Heart left ventricle (tissue), 16 donors: ENCODE data around the gene RAB22A. TPM values are rescaled to one million over a fixed set of nuclear protein-coding genes. Genes with fewer than 3 reads are reported as not detected.

Experiments used
- ATAC-seq, 4 donors: fragments of 200-7000 bp; cut with Tn5 transposase; one replicate each; pipeline ENCODE4 v1.9.1; 2020 to 2022; ENCODE audit warnings: moderate library complexity in 4 of 4, mild to moderate bottlenecking in 3 of 4, moderate number of reproducible peaks in 1 of 4
- DNase-seq, 5 donors: peaks; one replicate each; pipeline ENCODE4 v3.0.0-alpha.2; 2020
- H3K27ac ChIP-seq, 12 donors: fragments of 200-600 bp; sonication (generic) in 4 of 12; one replicate each; pipeline versions ENCODE4 v1.5.0 to v1.8.0; 2016 to 2022; ENCODE audit warnings: mild to moderate bottlenecking in 2 of 12
- H3K27me3 ChIP-seq, 9 donors: fragments of 200-600 bp; sonication (generic) in 2 of 9; one replicate each; pipeline versions ENCODE4 v1.5.1 to v1.8.0; 2016 to 2022; ENCODE audit warnings: mild to moderate bottlenecking in 3 of 9
- H3K36me3 ChIP-seq, 9 donors: fragments of 200-600 bp; sonication (generic) in 2 of 9; one replicate each; pipeline versions ENCODE4 v1.5.0 to v1.8.0; 2018 to 2022; ENCODE audit warnings: mild to moderate bottlenecking in 2 of 9
- H3K4me1 ChIP-seq, 12 donors: fragments of 200-600 bp; sonication (generic) in 4 of 12; one replicate each; pipeline versions ENCODE4 v1.5.0 to v1.8.0; 2016 to 2022; ENCODE audit warnings: mild to moderate bottlenecking in 3 of 12
- H3K4me3 ChIP-seq, 12 donors: fragments of 200-600 bp; sonication (generic) in 4 of 12; one replicate each; pipeline versions ENCODE4 v1.5.0 to v1.8.0; 2017 to 2022; ENCODE audit warnings: mild to moderate bottlenecking in 9 of 12, moderate library complexity in 4 of 12
- H3K9me3 ChIP-seq, 12 donors: fragments of 200-600 bp; sonication (generic) in 4 of 12; one replicate each; pipeline versions ENCODE4 v1.5.0 to v1.8.0; 2016 to 2022; ENCODE audit warnings: mild to moderate bottlenecking in 1 of 12
- POLR2A ChIP-seq, 2 donors: fragments of 450-650 bp; IDR thresholded peaks; one replicate each; pipeline ENCODE4 v1.6.1; 2017; ENCODE audit warnings: antibody characterized with exemption in 2 of 2, mild to moderate bottlenecking in 2 of 2, moderate library complexity in 2 of 2
- WGBS, 4 donors: extraction: QIAGEN DNeasy Blood & Tissue Kit in 2 of 4; methylation state at CpG; one replicate each; pipeline versions ENCODE4 v1.1.5 to v1.1.7; 2013 to 2018; 5-methylcytosine and 5-hydroxymethylcytosine counted together
- intact Hi-C, 10 donors: fragments of 100-400 bp; cut with DNase I; formaldehyde crosslinking; loops; one replicate each; pipeline versions ENCODE4 v1.11.1 to v1.14.2; 2022
- polyA plus RNA-seq, 2 donors: library from polyadenylated mRNA; stranded (reverse); fragments of 200-250 nt; gene quantifications; one replicate each; pipeline ENCODE4 v1.2.3, GENCODE V29; 2013
- total RNA-seq, 9 donors: library from RNA; depleted of rRNA in 2 of 9; stranded (reverse); fragments of >200 nt in 2 of 9; fragmentation: NEBNext Ultra II Directional in 3 of 9; extraction: Animal tissue kit (Norgen Biotek cat#: 25700) in 3 of 9; gene quantifications; one replicate each; pipeline versions ENCODE4 v1.1.0 to v1.2.4, GENCODE V29; 2016 to 2023
- TF ChIP-seq, protein P1 (sequence below), 12 donors: fragments of 200-600 bp; sonication (generic) in 4 of 12; IDR thresholded peaks; one replicate each; pipeline versions ENCODE4 v1.5.0 to v1.8.0; 2018 to 2022; ENCODE audit warnings: antibody characterized with exemption in 12 of 12, mild to moderate bottlenecking in 5 of 12
- donor health status: ischemic (EF 13 %, LVEDD 7.1; RV severe dilation, severe dysfunction).
- donor health status: healthy with polysubstance abuse.
- donor health status: DM: no; HTN: yes; CAD: no.
- donor health status: DM: no; HTN: no; CAD: no.
- donor health status: ischemic (EF 25% LVEDD 6.9; RV normal size, moderate dysfunction).
- donor health status: ischemic (EF 25% LVEDD 5.7; RV mildly dilated, moderate dysfunction).
- donor health status: healthy.
- donor health status: DM: yes; HTN: yes; CAD: no.
- donor health status: ischemic (EF 35%, LVEDD 5.7; RV mildly dilated, moderate dysfunction).
- donor health status: nonischemic (EF 11% LVEDD 7.7; RV severe dilation, severe dysfunction).
- donor health status: DM: yes; HTN: yes; CAD: no.
- donor health status: PGD.
- donor health status: ischemic (EF 29% LVEDD 5.4; RV normal size, mild dysfunction).
- donor health status: nonischemic (EF 23%, LVEDD 6.1; RV moderate dilation, normal function).

The RAB22A gene
- total and polyA plus RNA-seq, 11 donors = 3.0 to 9.7 (median 6.4) TPM

DNA sequence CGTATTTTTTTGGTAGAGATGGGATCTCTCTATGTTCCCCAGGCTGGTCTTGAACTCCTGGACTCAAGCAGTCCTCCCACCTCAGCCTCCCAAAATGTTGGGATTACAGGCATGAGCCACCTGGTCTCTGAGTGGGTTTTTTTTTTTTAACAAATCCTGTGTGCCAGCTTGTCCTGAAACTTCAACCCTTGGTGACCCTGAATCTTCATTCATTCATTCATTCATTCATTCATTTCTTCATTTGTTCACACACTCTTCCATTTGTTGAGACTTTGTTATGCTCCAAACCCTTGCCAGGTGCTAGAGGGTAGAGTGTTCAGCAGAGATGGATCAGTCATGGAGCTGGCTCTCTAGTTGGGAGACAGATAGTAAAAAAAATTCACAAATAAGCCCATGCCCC lies 67.5 kb downstream of the RAB22A start:
- ATAC-seq (no peak), DNase-seq (no peak)
- WGBS, 4 donors = 85 to 91% (median 89%) methylated on average over 1 of the region's 1 CpG
- peaks cover 0 to 3% (median 0%) of the 10 kb centered on the region in 12 donors for H3K4me1 ChIP-seq
- no peaks in the 10 kb centered on the region for H3K36me3 ChIP-seq
- H3K4me3 ChIP-seq = no peak overlapping the region
- no peak for TF ChIP-seq POLR2A (IDR thresholded peaks at IDR 0.05)
- TF ChIP-seq, protein P1, sequence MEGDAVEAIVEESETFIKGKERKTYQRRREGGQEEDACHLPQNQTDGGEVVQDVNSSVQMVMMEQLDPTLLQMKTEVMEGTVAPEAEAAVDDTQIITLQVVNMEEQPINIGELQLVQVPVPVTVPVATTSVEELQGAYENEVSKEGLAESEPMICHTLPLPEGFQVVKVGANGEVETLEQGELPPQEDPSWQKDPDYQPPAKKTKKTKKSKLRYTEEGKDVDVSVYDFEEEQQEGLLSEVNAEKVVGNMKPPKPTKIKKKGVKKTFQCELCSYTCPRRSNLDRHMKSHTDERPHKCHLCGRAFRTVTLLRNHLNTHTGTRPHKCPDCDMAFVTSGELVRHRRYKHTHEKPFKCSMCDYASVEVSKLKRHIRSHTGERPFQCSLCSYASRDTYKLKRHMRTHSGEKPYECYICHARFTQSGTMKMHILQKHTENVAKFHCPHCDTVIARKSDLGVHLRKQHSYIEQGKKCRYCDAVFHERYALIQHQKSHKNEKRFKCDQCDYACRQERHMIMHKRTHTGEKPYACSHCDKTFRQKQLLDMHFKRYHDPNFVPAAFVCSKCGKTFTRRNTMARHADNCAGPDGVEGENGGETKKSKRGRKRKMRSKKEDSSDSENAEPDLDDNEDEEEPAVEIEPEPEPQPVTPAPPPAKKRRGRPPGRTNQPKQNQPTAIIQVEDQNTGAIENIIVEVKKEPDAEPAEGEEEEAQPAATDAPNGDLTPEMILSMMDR (IDR thresholded peaks at IDR 0.05) = no peak
- H3K27me3 ChIP-seq = peaks cover 0 to 6% (median 0%) of the 10 kb centered on the region in 9 donors
- peaks cover 0 to 2% (median 0%) of the 10 kb centered on the region in 12 donors for H3K9me3 ChIP-seq
- intact Hi-C loops = loop anchor here in 1 of 10 donors (10.0 kb wide), 1 partner anchor 62 kb away; no protein-coding TSS in a partner anchor
- H3K27ac ChIP-seq = no peak overlapping the region

DNA sequence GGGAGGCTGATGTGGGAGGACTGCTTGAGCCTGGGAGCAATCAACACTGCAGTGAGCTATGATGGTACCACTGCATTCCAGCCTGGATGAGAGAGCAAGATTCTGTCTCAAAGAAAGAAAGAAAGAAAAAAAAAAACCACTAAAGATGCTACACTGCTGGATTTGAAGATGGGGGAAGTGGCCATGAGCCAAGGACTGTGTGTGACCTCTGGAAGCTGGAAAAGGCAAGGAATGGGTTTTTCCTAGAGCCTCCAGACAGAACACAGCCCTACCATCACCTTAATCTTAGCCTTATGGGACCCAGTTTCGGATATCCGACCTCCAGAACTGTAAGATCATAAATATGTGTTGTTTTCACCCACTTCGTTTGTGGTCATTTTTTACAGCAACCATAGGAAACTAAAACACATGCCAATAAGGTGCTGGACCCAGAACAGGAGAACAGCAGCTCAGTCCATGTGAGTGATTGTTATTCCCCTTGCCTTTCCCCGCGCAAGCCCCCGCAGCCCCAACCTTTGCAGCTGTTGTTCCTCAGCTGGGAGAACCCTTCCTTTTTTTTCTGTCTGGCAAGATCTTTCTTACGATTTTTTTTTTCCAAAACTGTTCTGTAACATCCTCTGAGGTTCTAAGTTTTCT lies 68.4 kb downstream of the RAB22A start:
- 68 to 88% (median 78%) methylated on average over 7 of the region's 7 CpGs for WGBS, 4 donors
- H3K36me3 ChIP-seq = no peaks in the 10 kb centered on the region
- H3K4me3 ChIP-seq = no peak overlapping the region
- peaks cover 0 to 3% (median 0%) of the 10 kb centered on the region in 12 donors for H3K4me1 ChIP-seq
- peaks cover 0 to 2% (median 0%) of the 10 kb centered on the region in 12 donors for H3K9me3 ChIP-seq
- TF ChIP-seq, protein P1 (IDR thresholded peaks at IDR 0.05) = no peak
- no peak for TF ChIP-seq POLR2A (IDR thresholded peaks at IDR 0.05)
- DNase-seq = no peak
- no peak for ATAC-seq
- intact Hi-C loops = loop anchor here in 1 of 10 donors (10.0 kb wide), 1 partner anchor 63 kb away; no protein-coding TSS in a partner anchor
- H3K27me3 ChIP-seq = peaks cover 0 to 9% (median 0%) of the 10 kb centered on the region in 9 donors
- H3K27ac ChIP-seq = no peak overlapping the region

DNA sequence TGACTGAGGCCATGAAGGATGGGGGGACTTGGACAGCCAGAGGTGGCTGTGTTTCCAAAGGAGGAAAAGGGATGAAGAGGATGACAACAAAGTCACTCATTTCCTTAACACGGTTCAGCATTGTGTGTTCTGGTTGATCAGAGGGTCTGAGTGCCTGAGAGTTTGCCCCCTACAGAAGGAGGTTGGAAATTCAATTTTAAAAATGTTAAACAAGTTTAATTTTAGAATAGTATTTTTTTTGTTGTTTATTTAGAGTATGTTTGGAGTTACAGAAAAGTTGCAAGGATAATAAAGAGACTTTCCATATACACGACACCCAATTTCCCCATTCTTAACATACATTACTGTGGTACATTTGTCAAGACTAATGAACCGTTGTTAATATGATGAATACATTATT lies 69.2 kb downstream of the RAB22A start:
- no peak for TF ChIP-seq POLR2A (IDR thresholded peaks at IDR 0.05)
- TF ChIP-seq, protein P1 (IDR thresholded peaks at IDR 0.05) = no peak
- Histone ChIP-seq H3K9me3 (peaks cover 0 to 2% (median 0%) of the 10 kb centered on the region in 12 donors), H3K27me3 (peaks cover 0 to 11% (median 0%) of the 10 kb centered on the region in 9 donors), H3K4me3 (no peak overlapping the region), H3K4me1 (peaks cover 0 to 3% (median 0%) of the 10 kb centered on the region in 12 donors), H3K27ac (no peak overlapping the region), H3K36me3 (no peaks in the 10 kb centered on the region)
- DNase-seq = no peak
- 64 to 73% (median 70%) methylated on average over 3 of the region's 3 CpGs for WGBS, 4 donors
- no peak for ATAC-seq
- intact Hi-C loops = loop anchor here in 1 of 10 donors (10.0 kb wide), 1 partner anchor 64 kb away; no protein-coding TSS in a partner anchor

DNA sequence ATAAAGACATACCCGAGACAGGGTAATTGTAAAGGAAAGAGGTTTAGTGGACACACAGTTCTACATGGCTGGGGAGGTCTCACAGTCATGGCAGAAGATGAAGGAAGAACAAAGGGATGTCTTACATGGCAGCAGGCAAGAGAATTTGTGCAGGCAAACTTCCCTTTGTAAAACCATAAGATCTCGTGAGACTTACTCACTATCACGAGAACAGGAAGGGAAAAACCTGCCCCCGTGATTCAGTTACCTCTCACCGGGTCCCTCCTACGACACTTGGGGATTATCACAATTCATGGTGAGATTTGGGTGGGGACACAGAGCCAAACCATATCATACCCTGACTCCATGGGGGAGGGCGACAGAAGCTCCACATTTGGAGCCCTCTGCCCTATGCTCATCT lies 72.1 kb downstream of the RAB22A start:
- intact Hi-C loops = loop anchor here in 3 of 10 donors (5.0 to 10.0 kb wide), 2 partner anchors 67 to 69 kb away; no protein-coding TSS in a partner anchor

More for the DNA sequence above, 72.1 kb downstream of the RAB22A start:
- H3K27ac ChIP-seq = no peak overlapping the region
- TF ChIP-seq, protein P1 (IDR thresholded peaks at IDR 0.05) = no peak
- TF ChIP-seq POLR2A (IDR thresholded peaks at IDR 0.05) = no peak
- H3K4me3 ChIP-seq = no peak overlapping the region
- peaks cover 0 to 2% (median 0%) of the 10 kb centered on the region in 12 donors for H3K9me3 ChIP-seq
- WGBS, 4 donors = 83 to 92% (median 89%) methylated on average over 7 of the region's 7 CpGs
- ATAC-seq (no peak), DNase-seq (no peak)
- no peaks in the 10 kb centered on the region for H3K36me3 ChIP-seq
- H3K4me1 ChIP-seq = no peaks in the 10 kb centered on the region
- peaks cover 0 to 11% (median 0%) of the 10 kb centered on the region in 9 donors for H3K27me3 ChIP-seq
